RWPE2 (cell line): ENCODE results near the gene ABCC9.
A peak's percentile ranks its signal among the peaks of the same experiment; 100 is the strongest.

Experiments used
- ATAC-seq: fragments of 200-7000 bp; cut with Tn5 transposase; 3 replicates; pipeline ENCODE4 v1.9.1; 2021; ENCODE audit warnings: low read depth
- DNase-seq: peaks from one replicate; pipeline ENCODE4 v3.0.0-alpha.2; 2020; ENCODE audit warnings: low spot score
- H3K27ac ChIP-seq: fragments of 450-650 bp; 2 replicates; pipeline ENCODE4 v1.5.1; 2017; ENCODE audit warnings: mild to moderate bottlenecking; ENCODE audit not compliant: poor library complexity, severe bottlenecking
- H3K27me3 ChIP-seq: fragments of 250-450 bp; sonication (Bioruptor Pico); 2 replicates; pipeline ENCODE4 v1.5.1; 2021; ENCODE audit warnings: mild to moderate bottlenecking, moderate library complexity; ENCODE audit not compliant: insufficient read depth, poor library complexity, severe bottlenecking
- H3K36me3 ChIP-seq: fragments of 250-450 bp; sonication (Bioruptor Pico); 2 replicates; pipeline ENCODE4 v1.5.1; 2020; ENCODE audit warnings: low read depth, mild to moderate bottlenecking, moderate library complexity
- H3K4me1 ChIP-seq: fragments of 250-450 bp; sonication (Bioruptor Pico); 2 replicates; pipeline ENCODE4 v1.5.1; 2021; ENCODE audit warnings: mild to moderate bottlenecking, moderate library complexity; ENCODE audit not compliant: insufficient read depth, poor library complexity, severe bottlenecking
- H3K4me3 ChIP-seq: fragments of 250-450 bp; sonication (Bioruptor Pico); 2 replicates; pipeline ENCODE4 v1.5.1; 2021; ENCODE audit warnings: mild to moderate bottlenecking, moderate library complexity; ENCODE audit not compliant: severe bottlenecking
- H3K9me3 ChIP-seq: fragments of 250-450 bp; sonication (Bioruptor Pico); 2 replicates; pipeline ENCODE4 v1.5.1; 2021; ENCODE audit warnings: mild to moderate bottlenecking, moderate library complexity; ENCODE audit not compliant: severe bottlenecking
- TF ChIP-seq, protein P1 (sequence below): fragments of 450-650 bp; IDR thresholded peaks from one replicate; pipeline ENCODE4 v1.5.1; 2017; ENCODE audit warnings: mild to moderate bottlenecking, moderate library complexity; ENCODE audit not compliant: poor library complexity, severe bottlenecking

The ABCC9 gene

DNA sequence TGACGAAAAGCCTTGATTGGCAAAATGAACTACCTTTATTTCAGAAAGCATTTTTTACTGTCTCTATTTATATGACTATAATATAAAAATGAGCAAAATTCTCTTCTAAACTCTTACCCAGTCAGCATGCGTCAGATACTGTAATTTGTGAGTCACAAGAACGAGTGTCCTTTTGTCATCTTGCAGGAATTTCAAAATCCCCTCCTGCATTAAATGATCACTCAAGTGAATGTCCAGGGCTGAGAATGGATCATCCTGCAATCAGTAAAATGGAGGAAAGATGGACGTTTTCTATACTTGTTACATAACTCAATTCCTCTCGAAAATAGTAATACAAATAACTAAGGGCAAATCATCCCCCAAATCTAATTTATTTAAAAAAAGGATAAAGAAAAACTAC, 89.0 kb downstream of the ABCC9 start:
- Histone ChIP-seq H3K27me3 (no peaks in the 10 kb centered on the region), H3K27ac (no peak overlapping the region), H3K9me3 (no peaks in the 10 kb centered on the region), H3K4me1 (no peaks in the 10 kb centered on the region), H3K4me3 (no peak overlapping the region), H3K36me3 (no peaks in the 10 kb centered on the region)
- DNase-seq = no peak
- 0 out of 3 replicates have a peak, but pooled peaks have one; percentile 27 for ATAC-seq
- TF ChIP-seq, protein P1, sequence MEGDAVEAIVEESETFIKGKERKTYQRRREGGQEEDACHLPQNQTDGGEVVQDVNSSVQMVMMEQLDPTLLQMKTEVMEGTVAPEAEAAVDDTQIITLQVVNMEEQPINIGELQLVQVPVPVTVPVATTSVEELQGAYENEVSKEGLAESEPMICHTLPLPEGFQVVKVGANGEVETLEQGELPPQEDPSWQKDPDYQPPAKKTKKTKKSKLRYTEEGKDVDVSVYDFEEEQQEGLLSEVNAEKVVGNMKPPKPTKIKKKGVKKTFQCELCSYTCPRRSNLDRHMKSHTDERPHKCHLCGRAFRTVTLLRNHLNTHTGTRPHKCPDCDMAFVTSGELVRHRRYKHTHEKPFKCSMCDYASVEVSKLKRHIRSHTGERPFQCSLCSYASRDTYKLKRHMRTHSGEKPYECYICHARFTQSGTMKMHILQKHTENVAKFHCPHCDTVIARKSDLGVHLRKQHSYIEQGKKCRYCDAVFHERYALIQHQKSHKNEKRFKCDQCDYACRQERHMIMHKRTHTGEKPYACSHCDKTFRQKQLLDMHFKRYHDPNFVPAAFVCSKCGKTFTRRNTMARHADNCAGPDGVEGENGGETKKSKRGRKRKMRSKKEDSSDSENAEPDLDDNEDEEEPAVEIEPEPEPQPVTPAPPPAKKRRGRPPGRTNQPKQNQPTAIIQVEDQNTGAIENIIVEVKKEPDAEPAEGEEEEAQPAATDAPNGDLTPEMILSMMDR = no peak

DNA sequence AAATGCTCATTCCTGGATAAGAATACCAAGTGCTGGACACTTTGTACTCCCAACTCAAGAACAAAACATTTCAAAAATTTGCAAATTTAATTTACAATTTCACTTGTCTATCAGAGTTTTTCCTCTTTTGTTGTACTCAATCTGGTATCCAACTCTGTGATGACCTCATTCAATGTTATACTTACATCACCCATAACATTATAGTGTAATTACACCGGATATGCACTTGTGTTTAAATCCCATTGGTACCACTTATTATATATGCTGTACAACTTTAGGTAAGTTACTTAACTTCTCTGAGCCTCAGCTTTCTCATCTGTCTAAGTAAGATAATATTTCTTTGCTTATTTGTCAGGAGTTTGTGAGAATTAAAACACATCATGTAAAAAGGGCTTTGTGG, 90.1 kb downstream of the ABCC9 start:
- Histone ChIP-seq H3K9me3 (no peaks in the 10 kb centered on the region), H3K27me3 (no peaks in the 10 kb centered on the region), H3K36me3 (no peaks in the 10 kb centered on the region), H3K4me1 (no peaks in the 10 kb centered on the region), H3K4me3 (no peak overlapping the region), H3K27ac (no peak overlapping the region)
- no peak for ATAC-seq
- no peak for DNase-seq
- TF ChIP-seq, protein P1 = no peak

DNA sequence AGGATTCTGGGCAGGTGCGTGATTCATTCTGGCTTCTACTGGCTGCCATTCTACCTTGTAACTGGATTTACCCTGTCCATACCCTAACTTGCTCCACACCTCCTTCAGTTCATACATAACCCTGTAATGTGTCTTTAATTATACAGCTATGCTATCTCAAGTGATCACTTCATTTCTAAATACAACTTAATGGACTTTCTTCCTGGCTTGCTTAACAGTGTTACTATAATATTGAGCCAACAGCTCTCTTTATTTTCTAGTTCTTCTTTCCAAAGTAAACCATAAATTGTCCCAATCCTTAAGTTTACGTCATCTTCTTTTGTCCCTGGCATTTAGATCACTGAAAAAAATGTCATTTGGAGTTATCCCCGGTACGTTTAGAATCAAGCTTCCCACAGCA, 90.8 kb downstream of the ABCC9 start:
- Histone ChIP-seq H3K27me3 (no peaks in the 10 kb centered on the region), H3K36me3 (no peaks in the 10 kb centered on the region), H3K27ac (no peak overlapping the region), H3K9me3 (no peaks in the 10 kb centered on the region), H3K4me3 (no peak overlapping the region), H3K4me1 (no peaks in the 10 kb centered on the region)
- DNase-seq (no peak), ATAC-seq (no peak)
- TF ChIP-seq, protein P1 = no peak

DNA sequence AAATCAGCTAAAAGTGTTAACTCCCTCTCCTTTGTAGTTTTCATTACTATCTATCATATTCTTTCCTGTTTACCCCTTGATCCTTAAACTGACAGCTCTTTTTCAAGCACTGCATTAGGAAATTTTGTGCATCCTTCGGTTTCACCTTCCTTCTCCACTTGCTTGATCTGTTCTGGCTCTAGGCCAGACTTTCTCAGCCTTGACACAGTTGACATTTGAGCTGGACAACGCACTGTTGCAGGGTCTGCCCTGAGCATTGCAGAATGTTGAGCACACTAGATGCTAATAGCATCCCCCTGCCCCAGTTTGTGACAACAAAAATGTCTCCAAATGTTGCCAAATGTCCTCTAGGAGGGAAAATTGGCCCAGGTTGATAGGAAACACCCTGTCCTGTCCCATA, 91.3 kb downstream of the ABCC9 start:
- Histone ChIP-seq H3K4me1 (no peaks in the 10 kb centered on the region), H3K4me3 (no peak overlapping the region), H3K36me3 (no peaks in the 10 kb centered on the region), H3K27ac (no peak overlapping the region), H3K9me3 (no peaks in the 10 kb centered on the region), H3K27me3 (no peaks in the 10 kb centered on the region)
- TF ChIP-seq, protein P1 = no peak
- ATAC-seq = no peak
- no peak for DNase-seq

DNA sequence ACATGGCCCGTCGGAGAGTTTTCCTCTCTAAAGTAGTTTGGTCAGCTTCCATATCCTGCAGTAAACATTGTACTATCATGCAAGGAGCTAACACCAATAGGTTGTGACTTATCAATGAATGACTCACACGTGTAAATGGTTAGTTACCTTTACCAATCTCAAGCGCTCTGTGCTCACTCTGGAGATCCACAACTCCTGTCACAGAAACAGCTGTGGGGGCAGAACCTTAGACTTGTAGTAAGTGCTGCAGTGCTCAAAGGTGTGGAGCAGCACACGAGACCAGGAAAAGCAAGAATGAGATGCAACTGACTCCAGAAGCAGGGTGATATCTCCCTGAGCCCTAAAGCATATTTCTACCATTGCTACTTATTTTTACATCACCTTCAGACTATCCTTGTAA, 93.0 kb downstream of the ABCC9 start:
- no peaks in the 10 kb centered on the region for H3K9me3 ChIP-seq
- no peak for ATAC-seq
- TF ChIP-seq, protein P1 = no peak
- no peak for DNase-seq
- no peaks in the 10 kb centered on the region for H3K4me1 ChIP-seq
- no peaks in the 10 kb centered on the region for H3K36me3 ChIP-seq
- no peak overlapping the region for H3K27ac ChIP-seq
- H3K27me3 ChIP-seq = no peaks in the 10 kb centered on the region
- no peak overlapping the region for H3K4me3 ChIP-seq
